Endodermal cell (in vitro differentiated cells): ENCODE measurements around the gene CD34. TPM values are rescaled to one million over a fixed set of nuclear protein-coding genes. Genes with fewer than 3 reads are reported as not detected.

ENCODE experiments used
- DNase-seq: peaks from one replicate; pipeline ENCODE4 v3.0.0-alpha.2; 2017
- H3K27ac ChIP-seq: 2 replicates; pipeline ENCODE4 v1.5.1; 2013; ENCODE audit warnings: mild to moderate bottlenecking, low read depth, low read length, moderate library complexity
- H3K27me3 ChIP-seq: 2 replicates; pipeline ENCODE4 v1.6.1; 2013; ENCODE audit warnings: mild to moderate bottlenecking, low read length, moderate library complexity; ENCODE audit not compliant: insufficient read depth, control insufficient read depth, poor library complexity, severe bottlenecking
- H3K36me3 ChIP-seq: 2 replicates; pipeline ENCODE4 v1.7.0; 2013; ENCODE audit warnings: mild to moderate bottlenecking, low read length, moderate library complexity; ENCODE audit not compliant: control insufficient read depth, insufficient read depth
- H3K4me1 ChIP-seq: one replicate; pipeline ENCODE4 v1.7.0; 2013; ENCODE audit warnings: low read length; ENCODE audit not compliant: control insufficient read depth, insufficient read depth
- H3K4me3 ChIP-seq: 2 replicates; pipeline ENCODE4 v1.5.1; 2013; ENCODE audit warnings: mild to moderate bottlenecking, low read length, moderate library complexity
- H3K9ac ChIP-seq: 2 replicates; pipeline ENCODE4 v1.6.1; 2013; ENCODE audit warnings: mild to moderate bottlenecking, low read length, moderate library complexity; ENCODE audit not compliant: poor library complexity, severe bottlenecking; ENCODE audit errors: extremely low read depth
- H3K9me3 ChIP-seq: 2 replicates; pipeline ENCODE4 v1.6.1; 2013; ENCODE audit warnings: mild to moderate bottlenecking, low read length, moderate library complexity; ENCODE audit not compliant: control insufficient read depth
- H3K27ac Mint-ChIP-seq: 2 replicates; pipeline ENCODE4 v1.8.0; 2020; ENCODE audit warnings: mixed read lengths
- H3K27me3 Mint-ChIP-seq: 2 replicates; pipeline ENCODE4 v1.8.0; 2021; ENCODE audit warnings: mild to moderate bottlenecking, mixed read lengths; ENCODE audit not compliant: insufficient read depth
- H3K36me3 Mint-ChIP-seq: 2 replicates; pipeline ENCODE4 v1.8.0; 2020; ENCODE audit warnings: low read depth, mixed read lengths
- H3K4me1 Mint-ChIP-seq: 2 replicates; pipeline ENCODE4 v1.8.0; 2020; ENCODE audit warnings: mixed read lengths
- H3K4me3 Mint-ChIP-seq: 2 replicates; pipeline ENCODE4 v1.8.0; 2020; ENCODE audit warnings: mild to moderate bottlenecking, moderate library complexity, mixed read lengths
- H3K9me3 Mint-ChIP-seq: 2 replicates; pipeline ENCODE4 v1.8.0; 2020; ENCODE audit warnings: mild to moderate bottlenecking, mixed read lengths
- WGBS, 2 experiments: methylation state at CpG; one replicate each; pipeline versions ENCODE4 v1.1.5 to v1.1.7; 2013; ENCODE audit warnings: missing lambda C conversion rate in 2 of 2, mixed read lengths in 1 of 2; ENCODE audit not compliant: insufficient coverage in 1 of 2, insufficient read length in 1 of 2; 5-methylcytosine and 5-hydroxymethylcytosine counted together
- total RNA-seq, 2 donors: library from RNA; stranded (reverse); fragmentation: NEBNext Ultra II Directional in 1 of 2; extraction: Animal tissue kit (Norgen Biotek cat#: 25700) in 1 of 2; gene quantifications; 2 replicates in 1 of 2; 3 replicates in 1 of 2; pipeline ENCODE4 v1.2.1, GENCODE V29; 2021
- TF ChIP-seq, protein P1 (sequence below): fragments of 200-600 bp; sonication (generic); conservative IDR thresholded peaks from 2 replicates; pipeline ENCODE4 v1.5.0; 2021; ENCODE audit warnings: antibody characterized with exemption, mild to moderate bottlenecking

CD34 gene
- total RNA-seq, 2 donors from 2014 or later: 1.6 to 6.9 TPM

DNA sequence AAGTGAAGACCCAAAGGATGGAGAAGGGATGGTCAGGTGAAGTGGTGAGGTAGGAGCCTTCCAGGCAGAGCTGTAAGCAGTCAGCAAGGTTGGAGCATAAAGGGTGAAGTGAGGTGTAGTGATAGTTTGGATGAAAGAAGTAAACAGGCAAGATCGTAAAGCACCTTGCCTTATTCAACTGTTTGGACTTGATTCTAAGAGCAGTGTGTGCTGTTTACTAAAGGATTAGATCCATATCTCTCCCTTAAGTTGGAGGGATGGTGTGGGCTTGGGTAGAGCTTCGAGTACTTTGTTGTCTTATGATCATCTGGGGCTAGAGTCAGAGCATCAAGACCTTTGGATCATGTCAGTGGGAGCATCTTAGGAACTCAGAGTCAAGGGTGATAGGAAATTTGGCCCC lies 39.8 kb upstream of the CD34 start:
- Mint-ChIP-seq H3K27me3 (peaks cover 17% of the 10 kb centered on the region), H3K36me3 (no peaks in the 10 kb centered on the region), H3K27ac (no peak overlapping the region), H3K4me3 (no peak overlapping the region), H3K4me1 (peaks cover 17% of the 10 kb centered on the region), H3K9me3 (peaks cover 7% of the 10 kb centered on the region)
- Histone ChIP-seq H3K9ac (no peak overlapping the region), H3K27me3 (no peaks in the 10 kb centered on the region), H3K4me3 (no peak overlapping the region), H3K36me3 (no peaks in the 10 kb centered on the region), H3K4me1 (peaks cover 20% of the 10 kb centered on the region), H3K9me3 (peaks cover 15% of the 10 kb centered on the region), H3K27ac (no peak overlapping the region)
- TF ChIP-seq, protein P1, sequence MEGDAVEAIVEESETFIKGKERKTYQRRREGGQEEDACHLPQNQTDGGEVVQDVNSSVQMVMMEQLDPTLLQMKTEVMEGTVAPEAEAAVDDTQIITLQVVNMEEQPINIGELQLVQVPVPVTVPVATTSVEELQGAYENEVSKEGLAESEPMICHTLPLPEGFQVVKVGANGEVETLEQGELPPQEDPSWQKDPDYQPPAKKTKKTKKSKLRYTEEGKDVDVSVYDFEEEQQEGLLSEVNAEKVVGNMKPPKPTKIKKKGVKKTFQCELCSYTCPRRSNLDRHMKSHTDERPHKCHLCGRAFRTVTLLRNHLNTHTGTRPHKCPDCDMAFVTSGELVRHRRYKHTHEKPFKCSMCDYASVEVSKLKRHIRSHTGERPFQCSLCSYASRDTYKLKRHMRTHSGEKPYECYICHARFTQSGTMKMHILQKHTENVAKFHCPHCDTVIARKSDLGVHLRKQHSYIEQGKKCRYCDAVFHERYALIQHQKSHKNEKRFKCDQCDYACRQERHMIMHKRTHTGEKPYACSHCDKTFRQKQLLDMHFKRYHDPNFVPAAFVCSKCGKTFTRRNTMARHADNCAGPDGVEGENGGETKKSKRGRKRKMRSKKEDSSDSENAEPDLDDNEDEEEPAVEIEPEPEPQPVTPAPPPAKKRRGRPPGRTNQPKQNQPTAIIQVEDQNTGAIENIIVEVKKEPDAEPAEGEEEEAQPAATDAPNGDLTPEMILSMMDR: no peak
- WGBS, 2 experiments: 67 to 71% methylated on average over 2 of the region's 2 CpGs
- no peak for DNase-seq

DNA sequence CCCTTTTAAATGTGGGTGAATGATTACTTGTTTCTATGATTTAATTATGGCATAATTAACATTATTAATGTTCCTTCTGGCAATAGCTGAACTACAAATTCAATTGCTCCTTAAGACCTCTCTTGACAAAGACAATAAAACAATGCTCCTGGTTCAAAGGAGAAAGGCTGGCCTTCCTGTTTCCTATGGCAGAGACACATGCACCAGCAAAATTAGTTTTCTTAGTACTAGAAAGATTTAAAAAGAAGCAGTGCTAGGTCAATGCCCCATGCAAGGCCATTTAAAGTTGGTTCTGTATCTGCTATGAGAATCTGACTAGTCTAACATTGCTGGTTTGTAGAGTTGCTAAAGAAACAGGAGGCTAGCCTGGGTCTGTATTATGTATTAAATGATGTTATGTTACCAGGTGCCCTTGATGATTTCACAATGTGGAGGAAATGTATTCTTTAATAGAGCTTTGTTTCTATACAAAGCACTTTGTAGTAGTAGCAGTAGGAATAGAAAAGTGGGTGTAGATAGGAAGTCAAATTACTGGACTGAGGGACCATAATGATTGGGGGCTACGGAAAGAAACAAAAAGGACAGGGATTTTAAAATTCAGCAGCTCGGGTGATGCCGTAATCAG lies 38.8 kb upstream of the CD34 start:
- peaks cover 20% of the 10 kb centered on the region for H3K4me1 ChIP-seq
- H3K9me3 ChIP-seq: peaks cover 11% of the 10 kb centered on the region
- Mint-ChIP-seq H3K4me1 (peaks cover 17% of the 10 kb centered on the region), H3K27ac (no peak overlapping the region), H3K27me3 (peaks cover 7% of the 10 kb centered on the region), H3K4me3 (no peak overlapping the region), H3K36me3 (no peaks in the 10 kb centered on the region), H3K9me3 (peaks cover 7% of the 10 kb centered on the region)
- no peak overlapping the region for H3K4me3 ChIP-seq
- no peak overlapping the region for H3K27ac ChIP-seq
- H3K27me3 ChIP-seq: no peaks in the 10 kb centered on the region
- TF ChIP-seq, protein P1: no peak
- H3K36me3 ChIP-seq: no peaks in the 10 kb centered on the region
- 91 to 97% methylated on average over 3 of the region's 3 CpGs for whole genome bisulfite sequencing, 2 experiments
- no peak for DNase-seq
- no peak overlapping the region for H3K9ac ChIP-seq

DNA sequence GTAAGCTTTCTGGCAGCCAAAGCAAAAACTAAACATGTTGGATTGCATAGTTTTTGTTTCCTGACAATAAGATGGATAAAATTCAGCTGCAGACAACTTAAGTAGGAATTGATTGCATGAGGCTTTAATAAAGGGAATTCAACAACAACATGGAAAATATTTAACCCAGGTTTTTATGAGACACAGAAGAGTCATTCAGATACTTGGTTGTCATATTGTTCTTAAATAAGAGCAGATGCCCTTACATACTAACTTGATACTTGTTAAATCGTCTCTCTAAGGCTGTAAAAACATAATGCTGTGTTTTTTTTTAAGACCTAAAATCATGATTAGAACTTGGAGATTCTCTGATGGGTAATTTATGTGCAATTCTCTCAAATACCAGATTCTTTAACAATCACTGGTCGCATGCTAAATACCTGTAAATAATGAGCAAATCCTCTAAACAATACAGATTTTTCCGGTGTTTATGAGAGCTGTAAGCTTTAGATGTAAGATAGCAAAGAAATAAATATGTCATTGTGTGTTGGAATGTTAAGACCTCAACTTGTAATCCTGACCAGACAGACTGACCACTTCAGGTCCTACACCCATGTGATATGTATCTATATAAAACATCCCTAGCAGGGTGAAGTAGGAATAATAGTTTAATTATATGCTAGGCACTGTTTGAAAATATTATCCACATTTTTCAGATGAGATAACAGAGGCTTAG lies 37.8 kb upstream of the CD34 start:
- Mint-ChIP-seq H3K4me1 (peaks cover 17% of the 10 kb centered on the region), H3K4me3 (no peak overlapping the region), H3K9me3 (no peaks in the 10 kb centered on the region), H3K36me3 (no peaks in the 10 kb centered on the region), H3K27ac (no peak overlapping the region), H3K27me3 (no peaks in the 10 kb centered on the region)
- Histone ChIP-seq H3K4me1 (peaks cover 20% of the 10 kb centered on the region), H3K9me3 (peaks cover under 1% of the 10 kb centered on the region), H3K4me3 (peak overlapping the region; percentile 8), H3K27ac (no peak overlapping the region), H3K36me3 (no peaks in the 10 kb centered on the region), H3K9ac (no peak overlapping the region), H3K27me3 (no peaks in the 10 kb centered on the region)
- TF ChIP-seq, protein P1: no peak
- WGBS, 2 experiments: 87% methylated on average over 3 of the region's 3 CpGs; no CpG with 5 or more reads in 1 of the 2 experiments
- DNase-seq: no peak
